Caki2 (cell line): Measurements from ENCODE around the gene NEK7. TPM values are rescaled to one million over a fixed set of nuclear protein-coding genes. Genes with fewer than 3 reads are reported as not detected.
"Not testable (repeated sequence)": the region's sequence is repeated elsewhere in the genome, so short reads cannot be mapped to it uniquely, and the experiment has no call there.

Source experiments
- DNase-seq: peaks from one replicate; pipeline ENCODE4 v3.0.0-alpha.2; 2015; ENCODE audit warnings: low read depth
- in situ Hi-C: cut with HindIII; loops from 2 replicates; pipeline ENCODE4 v1.10.0; 2016; ENCODE audit warnings: low sequenced_read_pairs, low pct_unique_long_range_greater_than_20kb, mixed read lengths
- total RNA-seq: library from RNA; depleted of rRNA; stranded (reverse); fragments of >200 nt; shearing (Covaris generic); gene quantifications from 2 replicates; pipeline ENCODE4 v1.2.3, GENCODE V29; 2014; ENCODE audit warnings: low replicate concordance; rRNA removed

NEK7 gene
- total RNA-seq = 27.3 and 37.2 TPM in 2 replicates

DNA sequence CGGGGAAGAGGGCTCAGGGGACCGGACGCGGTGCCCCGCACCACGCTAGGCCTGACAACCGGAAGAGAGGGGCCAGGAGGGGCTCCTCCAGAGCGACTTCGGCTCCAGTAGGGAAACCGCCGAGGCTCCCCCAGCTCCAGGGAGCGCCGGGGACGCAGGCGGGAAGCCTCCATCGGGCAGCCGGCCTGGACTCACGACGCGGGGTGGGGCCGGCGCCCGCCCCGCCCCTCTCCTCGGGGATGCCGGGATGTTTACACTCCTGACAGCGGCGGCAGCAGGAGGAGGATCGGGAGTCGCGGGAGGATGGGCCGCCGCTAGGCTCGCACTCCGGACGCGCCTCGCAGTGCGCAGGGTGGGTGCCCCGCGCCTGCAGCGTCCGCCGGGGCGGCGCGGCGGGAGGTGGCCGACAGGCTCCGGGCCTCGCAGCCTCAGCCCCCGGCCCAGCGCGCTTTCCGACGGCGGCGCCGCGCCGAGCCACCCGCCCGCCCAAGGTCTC, at the start of gene NEK7:
NEK7 (plus strand) TSS at position 254 of the 496 bp plus-strand sequence. CDS start 75,583 bp downstream, outside the sequence.
- peak; percentile 86 for DNase-seq
- in situ Hi-C loops = no loop called here

DNA sequence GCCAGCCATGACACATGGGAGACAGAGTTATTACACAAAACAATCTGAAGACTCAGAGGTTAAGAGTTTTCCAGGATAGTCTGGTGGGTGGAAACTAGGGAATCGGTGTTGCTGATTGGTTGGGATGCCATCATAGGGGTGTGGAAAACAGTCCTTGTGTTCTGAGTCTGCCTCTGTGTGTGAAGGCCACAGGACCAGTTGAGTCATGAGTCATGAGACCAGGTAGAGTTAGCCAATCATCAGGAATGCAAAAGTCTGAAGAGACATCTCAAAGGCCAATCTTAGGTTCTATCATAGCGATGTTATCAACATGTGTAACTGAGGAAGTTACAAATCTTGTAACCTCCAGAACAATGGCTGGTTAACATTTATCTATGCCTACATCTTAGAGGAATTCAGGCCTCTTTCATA, 49.7 kb upstream of the NEK7 start:
- peak; percentile 62 for DNase-seq
- in situ Hi-C loops = no loop called here

DNA sequence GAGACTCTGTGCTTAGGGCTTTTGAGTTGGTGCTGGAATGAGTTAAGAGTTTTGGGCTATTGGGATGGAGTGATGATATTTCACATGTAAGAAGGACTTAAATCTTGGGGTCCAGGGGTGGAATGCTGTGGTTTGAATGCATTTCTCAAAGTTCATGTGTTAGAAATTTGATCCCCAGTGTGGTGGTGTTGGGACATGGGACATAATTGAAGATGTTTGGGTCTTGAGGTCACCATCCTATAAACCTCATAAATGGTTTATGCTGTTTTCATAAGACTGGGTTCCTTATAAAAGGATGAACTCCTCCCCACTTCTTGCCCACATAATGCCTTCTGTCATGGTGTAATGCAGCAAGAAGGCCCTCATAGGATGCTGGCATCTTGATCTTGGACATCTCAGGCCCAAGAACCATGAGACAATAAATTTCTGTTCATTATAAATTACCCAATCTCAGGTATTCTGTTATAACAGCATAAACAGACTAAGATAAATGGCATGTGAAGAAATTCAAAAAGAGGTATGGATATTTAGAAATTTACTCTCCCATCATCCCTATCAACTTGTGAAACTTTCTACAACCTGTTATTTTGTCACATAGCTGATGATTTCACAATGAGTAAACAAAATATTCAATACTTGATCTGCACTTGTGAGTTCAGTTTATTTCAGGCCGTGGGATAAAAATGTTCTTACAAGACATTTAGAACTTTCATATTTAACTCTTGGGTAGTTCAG, 48.0 kb upstream of the NEK7 start:
- in situ Hi-C loops = no loop called here
- no peak for DNase-seq

- no peak for DNase-seq
- in situ Hi-C loops = no loop called here
These were observed 47.5 kb upstream of the NEK7 start for GRCh38 chr1:198109371-198109715.

- in situ Hi-C loops = no loop called here
- no peak for DNase-seq
These were observed 43.5 kb upstream of the NEK7 start for GRCh38 chr1:198113342-198113750.

DNA sequence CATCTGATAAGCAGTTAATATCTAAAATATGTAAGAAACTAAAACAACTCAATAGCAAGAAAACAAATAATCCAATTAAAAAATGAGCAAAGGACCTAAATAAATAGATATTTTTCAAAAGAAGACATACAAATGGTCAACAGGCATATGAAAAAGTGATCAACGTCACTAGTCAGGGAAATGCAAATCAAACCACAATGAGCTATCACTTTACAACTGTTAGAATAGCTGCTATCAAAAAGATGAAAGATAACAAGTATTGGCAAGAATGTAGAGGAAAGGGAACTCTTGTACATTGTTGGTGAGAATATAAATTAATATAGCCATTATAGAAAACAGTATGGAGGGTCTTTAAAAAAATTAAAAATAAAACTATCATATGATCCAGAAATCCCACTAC, 40.7 kb upstream of the NEK7 start:
- in situ Hi-C loops = no loop called here
- no peak for DNase-seq

GRCh38 chr1:198116469-198116868, 40.3 kb upstream of the NEK7 start:
- in situ Hi-C loops = no loop called here

DNA sequence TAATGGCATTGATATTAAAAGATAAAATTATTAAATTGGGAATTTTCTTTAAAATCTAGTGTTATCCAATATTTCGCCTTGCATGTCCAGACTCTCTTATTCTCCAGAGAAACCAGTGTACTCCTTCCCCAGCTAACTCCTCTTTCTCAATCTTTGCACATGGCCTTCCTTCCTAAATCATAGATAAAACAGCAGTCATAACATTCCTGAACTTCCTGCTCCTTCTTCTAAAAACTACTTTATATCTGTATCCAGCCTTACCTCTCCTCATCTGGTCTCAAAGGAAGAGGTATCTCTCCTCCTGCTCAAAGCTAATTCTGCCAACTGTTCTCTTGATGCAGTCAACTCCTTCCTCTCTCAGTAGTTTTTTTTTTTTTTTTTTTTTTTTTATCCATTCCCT, 39.5 kb upstream of the NEK7 start:
- DNase-seq = no peak

More at GRCh38 chr1:198116469-198116868, 40.3 kb upstream of the NEK7 start:
- DNase-seq = no peak

GRCh38 chr1:198118134-198118533, 38.7 kb upstream of the NEK7 start:
- in situ Hi-C loops = no loop called here
- DNase-seq = no peak

More for the DNA sequence above, 39.5 kb upstream of the NEK7 start:
- in situ Hi-C loops = no loop called here

DNA sequence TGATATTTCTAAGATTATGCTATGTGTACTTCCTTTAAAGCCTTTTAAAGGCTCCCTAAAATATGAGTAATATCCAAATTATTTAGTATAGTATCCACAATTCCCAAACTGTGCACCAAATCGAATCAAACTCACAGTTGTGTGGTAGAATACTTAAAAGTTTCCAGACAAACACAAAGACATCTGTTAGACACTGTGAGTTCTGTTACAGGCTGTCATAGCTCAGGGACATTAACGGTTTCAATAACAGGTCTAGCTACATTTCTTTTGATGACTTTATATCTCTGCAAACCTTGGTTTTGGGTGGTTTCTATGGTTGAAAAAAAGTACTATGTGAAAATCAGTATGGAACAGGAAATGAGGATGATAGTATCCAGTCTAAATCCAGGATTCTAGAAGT, 36.9 kb upstream of the NEK7 start:
- no peak for DNase-seq
- in situ Hi-C loops = no loop called here

GRCh38 chr1:198121056-198121826, 35.6 kb upstream of the NEK7 start:
- DNase-seq = peak; percentile 68
- in situ Hi-C loops = no loop called here

- in situ Hi-C loops = no loop called here
- no peak for DNase-seq
These were observed 34.1 kb upstream of the NEK7 start for GRCh38 chr1:198122693-198123092.

DNA sequence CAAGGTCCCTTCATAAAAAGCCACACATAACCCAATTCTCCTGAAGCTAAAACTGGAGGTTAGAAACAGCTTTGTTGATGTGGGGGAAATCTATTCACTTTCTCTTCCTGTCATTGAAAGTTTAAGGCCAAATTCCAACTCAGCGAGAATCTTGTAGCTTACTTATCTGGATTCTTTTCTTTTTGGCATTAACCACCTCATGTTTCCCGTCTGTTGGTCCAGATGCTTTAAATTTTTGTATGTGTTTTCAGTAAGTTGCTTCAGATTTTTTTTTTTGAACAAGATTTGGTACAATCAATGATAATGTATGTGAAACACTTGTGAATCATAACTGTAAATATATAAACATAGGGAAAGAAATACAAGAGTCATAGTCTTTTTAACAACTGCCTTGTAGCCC, 33.7 kb upstream of the NEK7 start:
- in situ Hi-C loops = no loop called here
- no peak for DNase-seq

- in situ Hi-C loops = no loop called here
- no peak for DNase-seq
These were observed 32.1 kb upstream of the NEK7 start for GRCh38 chr1:198124673-198125072.

DNA sequence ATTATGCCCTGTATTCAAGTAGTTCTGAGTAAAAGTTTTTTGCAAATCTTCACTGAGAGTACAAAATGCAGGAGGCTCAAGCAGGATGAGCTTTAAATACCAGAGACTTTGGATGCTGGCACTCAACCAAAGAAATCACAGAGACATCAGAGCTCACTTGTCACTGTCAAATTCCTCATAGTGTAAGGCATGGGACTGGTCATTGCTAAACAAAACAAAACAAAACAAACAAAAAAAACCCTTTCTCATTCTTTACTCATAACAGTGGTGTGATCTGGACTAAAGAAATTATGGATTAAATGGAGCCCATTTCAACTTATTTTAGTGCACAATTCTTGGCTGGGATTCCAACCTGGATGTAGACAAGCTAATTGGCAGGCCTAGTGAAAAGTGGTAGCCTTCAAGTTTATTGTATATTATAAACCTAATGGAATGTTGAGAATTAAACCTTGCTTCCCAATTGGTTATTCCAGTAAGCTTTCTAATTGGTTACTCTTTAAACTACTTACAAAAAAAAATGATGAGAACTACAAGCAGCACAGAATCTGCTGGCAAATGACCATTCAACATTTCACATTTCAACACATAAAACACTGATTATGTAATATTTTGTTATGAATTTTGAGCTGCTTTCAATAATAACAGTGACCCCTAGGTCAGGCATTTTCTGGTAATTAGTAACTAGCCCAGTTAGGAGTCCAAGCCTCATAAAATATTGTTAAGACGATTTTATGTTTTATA, 30.6 kb upstream of the NEK7 start:
- in situ Hi-C loops = no loop called here
- DNase-seq = peak; percentile 88

GRCh38 chr1:198128533-198128932, 28.3 kb upstream of the NEK7 start:
- no peak for DNase-seq
- in situ Hi-C loops = no loop called here

- DNase-seq, in situ Hi-C loops: not testable (repeated sequence)
These were observed 26.7 kb upstream of the NEK7 start for GRCh38 chr1:198130053-198130452.

DNA sequence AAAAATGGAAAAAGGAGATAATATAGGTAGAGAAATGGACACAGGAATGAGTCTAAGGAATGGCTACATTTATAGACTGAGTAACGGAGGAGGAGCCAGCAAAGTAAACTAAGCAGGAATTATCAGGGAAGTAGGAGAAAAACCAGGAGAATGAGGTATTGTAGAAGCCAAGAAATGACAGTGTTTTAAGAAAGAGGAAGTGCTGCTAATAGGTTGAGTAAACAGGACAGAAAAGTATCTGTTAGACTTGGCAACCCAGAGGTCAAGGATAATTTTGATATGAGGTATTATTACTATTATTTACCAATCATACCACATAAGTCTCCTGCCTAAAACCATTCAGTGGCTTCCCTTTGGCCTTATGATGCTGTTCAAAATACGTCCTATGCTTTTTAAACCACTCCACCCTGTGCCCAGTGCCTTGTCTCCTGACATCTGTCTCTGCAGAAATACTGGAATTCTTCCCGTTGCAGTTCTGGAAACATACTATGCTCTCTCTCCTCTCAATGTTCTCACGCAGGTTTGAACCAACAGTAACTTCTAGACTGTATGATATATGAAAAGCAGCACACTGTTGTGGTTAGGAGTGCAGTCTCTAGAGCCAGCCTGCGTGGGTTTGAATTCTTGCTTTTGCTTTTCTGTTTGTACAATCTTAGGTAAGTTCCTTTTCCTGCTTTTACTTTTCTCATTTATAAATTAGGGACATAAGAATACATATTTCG, 24.6 kb upstream of the NEK7 start:
- in situ Hi-C loops = no loop called here
- DNase-seq = no peak
